RWPE2 (cell line): ENCODE results near the gene AGRN.

Experiments used
- ATAC-seq: fragments of 200-7000 bp; cut with Tn5 transposase; 3 replicates; pipeline ENCODE4 v1.9.1; 2021; ENCODE audit warnings: low read depth
- DNase-seq: peaks from one replicate; pipeline ENCODE4 v3.0.0-alpha.2; 2020; ENCODE audit warnings: low spot score
- H3K27ac ChIP-seq: fragments of 450-650 bp; 2 replicates; pipeline ENCODE4 v1.5.1; 2017; ENCODE audit warnings: mild to moderate bottlenecking; ENCODE audit not compliant: poor library complexity, severe bottlenecking
- H3K27me3 ChIP-seq: fragments of 250-450 bp; sonication (Bioruptor Pico); 2 replicates; pipeline ENCODE4 v1.5.1; 2021; ENCODE audit warnings: mild to moderate bottlenecking, moderate library complexity; ENCODE audit not compliant: insufficient read depth, poor library complexity, severe bottlenecking
- H3K36me3 ChIP-seq: fragments of 250-450 bp; sonication (Bioruptor Pico); 2 replicates; pipeline ENCODE4 v1.5.1; 2020; ENCODE audit warnings: low read depth, mild to moderate bottlenecking, moderate library complexity
- H3K4me1 ChIP-seq: fragments of 250-450 bp; sonication (Bioruptor Pico); 2 replicates; pipeline ENCODE4 v1.5.1; 2021; ENCODE audit warnings: mild to moderate bottlenecking, moderate library complexity; ENCODE audit not compliant: insufficient read depth, poor library complexity, severe bottlenecking
- H3K4me3 ChIP-seq: fragments of 250-450 bp; sonication (Bioruptor Pico); 2 replicates; pipeline ENCODE4 v1.5.1; 2021; ENCODE audit warnings: mild to moderate bottlenecking, moderate library complexity; ENCODE audit not compliant: severe bottlenecking
- H3K9me3 ChIP-seq: fragments of 250-450 bp; sonication (Bioruptor Pico); 2 replicates; pipeline ENCODE4 v1.5.1; 2021; ENCODE audit warnings: mild to moderate bottlenecking, moderate library complexity; ENCODE audit not compliant: severe bottlenecking
- CTCF ChIP-seq: fragments of 450-650 bp; IDR thresholded peaks from one replicate; pipeline ENCODE4 v1.5.1; 2017; ENCODE audit warnings: mild to moderate bottlenecking, moderate library complexity; ENCODE audit not compliant: poor library complexity, severe bottlenecking

The AGRN gene

GRCh38 chr1:1023700-1024099 is 3.8 kb downstream of the AGRN start:
- peaks cover 55% of the 10 kb centered on the region for H3K36me3 ChIP-seq

GRCh38 chr1:1024149-1024770 is 4.3 kb downstream of the AGRN start:
- DNase-seq (no peak), ATAC-seq (no peak; the same call in 2 of the 3 replicates)
- H3K36me3 ChIP-seq = peaks cover 55% of the 10 kb centered on the region
- TF ChIP-seq CTCF = no peak
- peaks cover 29% of the 10 kb centered on the region for H3K4me1 ChIP-seq
- H3K4me3 ChIP-seq = peak overlapping the region; percentile 26
- no peaks in the 10 kb centered on the region for H3K9me3 ChIP-seq
- no peaks in the 10 kb centered on the region for H3K27me3 ChIP-seq
- peak overlapping the region; percentile 96 for H3K27ac ChIP-seq

More at GRCh38 chr1:1023700-1024099, 3.8 kb downstream of the AGRN start:
- TF ChIP-seq CTCF = no peak
- H3K9me3 ChIP-seq = no peaks in the 10 kb centered on the region
- H3K27ac ChIP-seq = peak overlapping the region; percentile 96
- no peak overlapping the region for H3K4me3 ChIP-seq
- ATAC-seq = no peak
- no peaks in the 10 kb centered on the region for H3K27me3 ChIP-seq
- no peak for DNase-seq
- H3K4me1 ChIP-seq = peaks cover 29% of the 10 kb centered on the region

- Histone ChIP-seq H3K9me3 (no peaks in the 10 kb centered on the region), H3K36me3 (peaks cover 55% of the 10 kb centered on the region), H3K27me3 (no peaks in the 10 kb centered on the region), H3K4me3 (peak overlapping the region; percentile 26), H3K27ac (peak overlapping the region; percentile 96), H3K4me1 (peaks cover 29% of the 10 kb centered on the region)
- DNase-seq = peak; percentile 93
- no peak for TF ChIP-seq CTCF
- peak; percentile 69 for ATAC-seq
Measured at GRCh38 chr1:1024771-1025699, 5.1 kb downstream of the AGRN start.

- no peak for ATAC-seq
- Histone ChIP-seq H3K4me1 (peaks cover 29% of the 10 kb centered on the region), H3K27ac (peak overlapping the region; percentile 96)
Measured at GRCh38 chr1:1025730-1026129, 5.8 kb downstream of the AGRN start.

More at GRCh38 chr1:1025730-1026129, 5.8 kb downstream of the AGRN start:
- Histone ChIP-seq H3K9me3 (no peaks in the 10 kb centered on the region), H3K36me3 (peaks cover 55% of the 10 kb centered on the region), H3K4me3 (peak overlapping the region; percentile 9), H3K27me3 (no peaks in the 10 kb centered on the region)
- TF ChIP-seq CTCF = no peak
- DNase-seq = no peak
